A549 (cell line): ENCODE measurements around the gene GPATCH1. TPM values are rescaled to one million over a fixed set of nuclear protein-coding genes. Genes with fewer than 3 reads are reported as not detected.

Experiments
- ATAC-seq, 2 experiments: fragments of 200-7000 bp in 1 of 2; fragments of >200 bp in 1 of 2; cut with Nextera tagmentation in 1 of 2; cut with Tn5 transposase in 1 of 2; 3 replicates each; pipeline versions ENCODE4 v1.8.0 to v1.9.1; 2018 to 2020; ENCODE audit warnings: mild to moderate bottlenecking in 1 of 2, moderate library complexity in 1 of 2
- CTCF ChIA-PET: fragments of 300-600 bp; sonication (Branson Sonifier 250); formaldehyde crosslinking; extraction: SDS; loops from one replicate; lab custom pipeline; 2021; ENCODE audit warnings: antibody characterized with exemption, inconsistent platforms; lab: Yijun Ruan, JAX
- POLR2A ChIA-PET: fragments of 350-600 bp; formaldehyde crosslinking; extraction: SDS; loops from one replicate; lab custom pipeline; 2021; ENCODE audit warnings: antibody characterized with exemption, inconsistent platforms; lab: Yijun Ruan, JAX
- DNase-seq, 2 experiments: peaks; one replicate each; pipeline versions ENCODE4 v3.0.0 to v3.0.0-alpha.2; 2011 to 2016; ENCODE audit warnings: low read depth in 1 of 2, low spot score in 1 of 2
- FAIRE-seq: peaks from 2 replicates; lab custom pipeline; 2011; peaks lifted over from hg19 to GRCh38; lab: Jason Lieb, UNC
- H3K27ac ChIP-seq, 2 experiments: fragments of >200 bp; sonication (Bioruptor Twin); formaldehyde crosslinking; 3 replicates each; pipeline ENCODE4 v1.5.1; 2016 to 2017
- H3K4me1 ChIP-seq: fragments of >200 bp; sonication (Bioruptor Twin); formaldehyde crosslinking; 3 replicates; pipeline ENCODE4 v1.6.1; 2016
- H3K4me2 ChIP-seq: fragments of >200 bp; sonication (Bioruptor Twin); formaldehyde crosslinking; 3 replicates; pipeline ENCODE4 v1.6.1; 2016
- H3K4me3 ChIP-seq: fragments of >200 bp; sonication (Bioruptor Twin); formaldehyde crosslinking; 3 replicates; pipeline ENCODE4 v1.5.1; 2016
- H3K9me3 ChIP-seq: fragments of >200 bp; sonication (Bioruptor Twin); formaldehyde crosslinking; 3 replicates; pipeline ENCODE4 v1.6.1; 2016
- BHLHE40 ChIP-seq: IDR thresholded peaks from 2 replicates; pipeline ENCODE4 v1.6.1; 2012; ENCODE audit warnings: low read depth, low read length, inconsistent platforms
- CBX2 ChIP-seq: fragments of 200-600 bp; sonication (generic); IDR thresholded peaks from 2 replicates; pipeline ENCODE4 v1.6.1; 2016; ENCODE audit warnings: low read depth, mild to moderate bottlenecking, borderline replicate concordance
- CEBPB ChIP-seq, 2 experiments: fragments of >200 bp in 1 of 2; sonication (Bioruptor Twin) in 1 of 2; formaldehyde crosslinking in 1 of 2; IDR thresholded peaks; 2 replicates each; pipeline ENCODE4 v1.6.1; 2012 to 2016
- EHF ChIP-seq: fragments of 250-450 bp; sonication (Bioruptor Pico); IDR thresholded peaks from 2 replicates; pipeline ENCODE4 v1.5.0; 2020; ENCODE audit warnings: mild to moderate bottlenecking
- ESRRA ChIP-seq: fragments of 150-350 bp; IDR thresholded peaks from 2 replicates; pipeline ENCODE4 v1.6.1; 2014; ENCODE audit warnings: mild to moderate bottlenecking, low read length, borderline replicate concordance
- HDAC2 ChIP-seq: fragments of 200-600 bp; sonication (generic); IDR thresholded peaks from 2 replicates; pipeline ENCODE4 v1.6.1; 2016
- HOXA7 ChIP-seq: fragments of 250-450 bp; sonication (Bioruptor Pico); IDR thresholded peaks from 2 replicates; pipeline ENCODE4 v1.5.0; 2020; ENCODE audit warnings: mild to moderate bottlenecking, moderate library complexity
- JUNB ChIP-seq: fragments of >200 bp; sonication (Bioruptor Twin); formaldehyde crosslinking; IDR thresholded peaks from 2 replicates; pipeline ENCODE4 v1.6.1; 2016
- KDM1A ChIP-seq: fragments of 200-600 bp; sonication (generic); IDR thresholded peaks from 2 replicates; pipeline ENCODE4 v1.6.1; 2016; ENCODE audit warnings: low read depth, mild to moderate bottlenecking
- NFE2L2 ChIP-seq: fragments of 150-350 bp; conservative IDR thresholded peaks from 2 replicates; pipeline ENCODE4 v1.6.1; 2014; ENCODE audit warnings: low read length
- PHF8 ChIP-seq: fragments of 200-600 bp; sonication (generic); IDR thresholded peaks from 2 replicates; pipeline ENCODE4 v1.6.1; 2016; ENCODE audit warnings: low read depth, mild to moderate bottlenecking, antibody characterized with exemption, moderate library complexity, borderline replicate concordance
- RAD21 ChIP-seq, 2 experiments: fragments of >200 bp in 1 of 2; sonication (Bioruptor Twin) in 1 of 2; formaldehyde crosslinking in 1 of 2; IDR thresholded peaks in 1 of 2; conservative IDR thresholded peaks in 1 of 2; 2 replicates in 1 of 2; 3 replicates in 1 of 2; pipeline ENCODE4 v1.6.1; 2012 to 2018; ENCODE audit warnings: inconsistent platforms in 1 of 2
- RCOR1 ChIP-seq: fragments of 150-350 bp; IDR thresholded peaks from 2 replicates; pipeline ENCODE4 v1.6.1; 2014; ENCODE audit warnings: antibody characterized with exemption, low read length, low read depth
- SMC3 ChIP-seq: fragments of >200 bp; sonication (Bioruptor Twin); formaldehyde crosslinking; IDR thresholded peaks from 3 replicates; pipeline ENCODE4 v1.6.1; 2018; ENCODE audit warnings: inconsistent platforms
- TFCP2L1 ChIP-seq: fragments of 250-450 bp; sonication (Bioruptor Pico); IDR thresholded peaks from 2 replicates; pipeline ENCODE4 v1.5.0; 2021; ENCODE audit warnings: mild to moderate bottlenecking
- TP53 ChIP-seq: fragments of 250-450 bp; sonication (Bioruptor Pico); IDR thresholded peaks from 2 replicates; pipeline ENCODE4 v1.5.0; 2021; ENCODE audit warnings: mild to moderate bottlenecking, moderate library complexity
- ZC3H11A ChIP-seq: fragments of 450-650 bp; IDR thresholded peaks from 2 replicates; pipeline ENCODE4 v1.6.1; 2014; ENCODE audit warnings: antibody characterized with exemption, mild to moderate bottlenecking
- whole genome bisulfite sequencing: methylation state at CpG from one replicate; pipeline ENCODE4 v1.1.6; 2017; ENCODE audit errors: missing lambda C conversion rate; 5-methylcytosine and 5-hydroxymethylcytosine counted together
- polyA plus RNA-seq, 4 experiments: library from polyadenylated mRNA; depleted of rRNA in 3 of 4; stranded (reverse); fragments of >200 nt; fragmentation: RNase III in 1 of 4; extraction: RNeasy Plus Mini Kit Qiagen cat#74134 plus additional on column Dnase treatment in 1 of 4; gene quantifications; 2 replicates in 3 of 4; 3 replicates in 1 of 4; pipeline ENCODE4 v1.2.3, GENCODE V29; 2011 to 2017
- TF ChIP-seq, protein P1 (sequence below): fragments of >200 bp; sonication (Bioruptor Twin); formaldehyde crosslinking; IDR thresholded peaks from 2 replicates; pipeline ENCODE4 v1.6.1; 2016
- TF ChIP-seq, protein P2 (sequence below): fragments of 450-650 bp; IDR thresholded peaks from 2 replicates; pipeline ENCODE4 v1.6.1; 2014; ENCODE audit warnings: antibody characterized with exemption
- TF ChIP-seq, protein P3 (sequence below): fragments of 200-600 bp; sonication (generic); IDR thresholded peaks from 2 replicates; pipeline ENCODE4 v1.6.1; 2016; ENCODE audit warnings: antibody characterized with exemption, mild to moderate bottlenecking, moderate library complexity
- TF ChIP-seq, protein P4 (sequence below): IDR thresholded peaks from 2 replicates; pipeline ENCODE4 v1.6.1; 2012
- TF ChIP-seq, protein P5 (sequence below): fragments of >200 bp; sonication (Bioruptor Twin); formaldehyde crosslinking; IDR thresholded peaks from 3 replicates; pipeline ENCODE4 v1.5.1; 2016
- TF ChIP-seq, protein P6 (sequence below): IDR thresholded peaks from 2 replicates; pipeline ENCODE4 v1.6.1; 2012

GPATCH1 gene
- polyA plus RNA-seq, 2 of the 4 experiments (the other 2 are of a cell fraction), result 12.1 to 24.2 TPM

DNA sequence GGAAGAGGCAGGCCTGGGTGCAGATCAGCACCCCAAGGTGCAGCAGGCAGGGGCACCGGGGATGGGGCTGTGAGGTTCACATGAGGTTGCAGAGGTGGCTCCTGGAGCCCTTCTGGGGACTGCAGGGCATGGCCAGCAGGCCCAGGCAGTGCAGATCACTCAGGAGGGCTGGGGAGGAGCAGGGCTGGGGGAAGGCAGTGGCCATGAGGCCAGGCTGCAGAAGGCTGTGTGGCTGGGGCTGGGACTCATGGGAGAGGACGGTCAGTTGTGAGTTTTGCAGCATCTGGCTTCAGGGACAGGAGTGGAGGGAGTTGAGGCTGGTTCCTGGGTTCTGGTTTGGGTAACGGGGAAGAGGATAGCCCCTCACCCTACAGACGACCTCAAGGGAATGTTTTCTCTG is 58.2 kb downstream of the GPATCH1 start:
- ChIA-PET POLR2A (no interaction called here), CTCF (interaction anchor here (0.9 to 8.8 kb wide), 6 partner anchors 12 to 45 kb away, joined by 3 to 87 read pairs (median 9); no protein-coding TSS in a partner anchor)
- Histone ChIP-seq H3K27ac (no peak overlapping the region), H3K4me3 (no peak overlapping the region), H3K9me3 (no peaks in the 10 kb centered on the region), H3K4me1 (0 out of 3 replicates have a peak, but pooled peaks cover 2% of the 10 kb centered on the region), H3K4me2 (no peak overlapping the region)
- TF ChIP-seq TFCP2L1, result no peak
- TF ChIP-seq TP53 (CRISPR knock-in tag), result no peak
- no peak for TF ChIP-seq BHLHE40
- TF ChIP-seq, protein P1, sequence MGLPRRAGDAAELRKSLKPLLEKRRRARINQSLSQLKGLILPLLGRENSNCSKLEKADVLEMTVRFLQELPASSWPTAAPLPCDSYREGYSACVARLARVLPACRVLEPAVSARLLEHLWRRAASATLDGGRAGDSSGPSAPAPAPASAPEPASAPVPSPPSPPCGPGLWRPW, result no peak
- no peak for TF ChIP-seq JUNB
- TF ChIP-seq CBX2, result no peak
- TF ChIP-seq, protein P2, sequence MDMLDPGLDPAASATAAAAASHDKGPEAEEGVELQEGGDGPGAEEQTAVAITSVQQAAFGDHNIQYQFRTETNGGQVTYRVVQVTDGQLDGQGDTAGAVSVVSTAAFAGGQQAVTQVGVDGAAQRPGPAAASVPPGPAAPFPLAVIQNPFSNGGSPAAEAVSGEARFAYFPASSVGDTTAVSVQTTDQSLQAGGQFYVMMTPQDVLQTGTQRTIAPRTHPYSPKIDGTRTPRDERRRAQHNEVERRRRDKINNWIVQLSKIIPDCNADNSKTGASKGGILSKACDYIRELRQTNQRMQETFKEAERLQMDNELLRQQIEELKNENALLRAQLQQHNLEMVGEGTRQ, result no peak
- no peak for TF ChIP-seq ESRRA
- TF ChIP-seq HDAC2, result no peak
- no peak for TF ChIP-seq EHF (CRISPR knock-in tag)
- TF ChIP-seq, protein P3, sequence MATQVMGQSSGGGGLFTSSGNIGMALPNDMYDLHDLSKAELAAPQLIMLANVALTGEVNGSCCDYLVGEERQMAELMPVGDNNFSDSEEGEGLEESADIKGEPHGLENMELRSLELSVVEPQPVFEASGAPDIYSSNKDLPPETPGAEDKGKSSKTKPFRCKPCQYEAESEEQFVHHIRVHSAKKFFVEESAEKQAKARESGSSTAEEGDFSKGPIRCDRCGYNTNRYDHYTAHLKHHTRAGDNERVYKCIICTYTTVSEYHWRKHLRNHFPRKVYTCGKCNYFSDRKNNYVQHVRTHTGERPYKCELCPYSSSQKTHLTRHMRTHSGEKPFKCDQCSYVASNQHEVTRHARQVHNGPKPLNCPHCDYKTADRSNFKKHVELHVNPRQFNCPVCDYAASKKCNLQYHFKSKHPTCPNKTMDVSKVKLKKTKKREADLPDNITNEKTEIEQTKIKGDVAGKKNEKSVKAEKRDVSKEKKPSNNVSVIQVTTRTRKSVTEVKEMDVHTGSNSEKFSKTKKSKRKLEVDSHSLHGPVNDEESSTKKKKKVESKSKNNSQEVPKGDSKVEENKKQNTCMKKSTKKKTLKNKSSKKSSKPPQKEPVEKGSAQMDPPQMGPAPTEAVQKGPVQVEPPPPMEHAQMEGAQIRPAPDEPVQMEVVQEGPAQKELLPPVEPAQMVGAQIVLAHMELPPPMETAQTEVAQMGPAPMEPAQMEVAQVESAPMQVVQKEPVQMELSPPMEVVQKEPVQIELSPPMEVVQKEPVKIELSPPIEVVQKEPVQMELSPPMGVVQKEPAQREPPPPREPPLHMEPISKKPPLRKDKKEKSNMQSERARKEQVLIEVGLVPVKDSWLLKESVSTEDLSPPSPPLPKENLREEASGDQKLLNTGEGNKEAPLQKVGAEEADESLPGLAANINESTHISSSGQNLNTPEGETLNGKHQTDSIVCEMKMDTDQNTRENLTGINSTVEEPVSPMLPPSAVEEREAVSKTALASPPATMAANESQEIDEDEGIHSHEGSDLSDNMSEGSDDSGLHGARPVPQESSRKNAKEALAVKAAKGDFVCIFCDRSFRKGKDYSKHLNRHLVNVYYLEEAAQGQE, result no peak
- TF ChIP-seq HOXA7 (CRISPR knock-in tag), result no peak
- TF ChIP-seq, protein P4, sequence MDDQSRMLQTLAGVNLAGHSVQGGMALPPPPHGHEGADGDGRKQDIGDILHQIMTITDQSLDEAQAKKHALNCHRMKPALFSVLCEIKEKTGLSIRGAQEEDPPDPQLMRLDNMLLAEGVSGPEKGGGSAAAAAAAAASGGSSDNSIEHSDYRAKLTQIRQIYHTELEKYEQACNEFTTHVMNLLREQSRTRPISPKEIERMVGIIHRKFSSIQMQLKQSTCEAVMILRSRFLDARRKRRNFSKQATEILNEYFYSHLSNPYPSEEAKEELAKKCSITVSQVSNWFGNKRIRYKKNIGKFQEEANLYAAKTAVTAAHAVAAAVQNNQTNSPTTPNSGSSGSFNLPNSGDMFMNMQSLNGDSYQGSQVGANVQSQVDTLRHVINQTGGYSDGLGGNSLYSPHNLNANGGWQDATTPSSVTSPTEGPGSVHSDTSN, result no peak
- TF ChIP-seq NFE2L2, result no peak
- FAIRE-seq (no peak), DNase-seq (peak in 1 of 2 experiments; percentile 7), ATAC-seq (peak; percentile 42 to 44; a peak in 5 of 6 replicates)
- WGBS, result 52% methylated on average over 4 of the region's 4 CpGs

DNA sequence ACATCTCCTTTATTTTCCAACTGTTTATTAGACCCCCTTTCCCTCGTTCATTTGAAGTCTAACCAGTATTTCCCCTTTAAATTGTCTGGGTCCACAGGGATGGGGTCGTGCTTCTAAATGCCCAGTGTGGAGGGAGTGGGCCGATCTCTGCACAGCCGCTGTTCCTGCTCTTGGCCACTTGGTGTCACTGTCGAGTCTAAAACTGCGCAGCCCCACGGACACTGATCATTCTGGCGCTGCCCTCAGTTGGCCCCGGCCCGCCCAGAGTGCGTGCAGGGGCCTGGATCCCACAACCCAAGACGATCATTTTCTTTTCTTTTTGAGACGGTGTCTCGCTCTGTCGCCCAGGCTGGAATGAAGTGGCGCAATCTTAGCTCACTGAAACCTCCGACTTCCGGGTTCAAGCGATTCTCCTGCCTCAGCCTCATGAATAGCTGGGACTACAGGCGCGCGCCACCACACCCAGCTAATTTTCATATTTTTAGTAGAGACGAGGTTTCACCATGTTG is 63.0 kb downstream of the GPATCH1 start:
- peak overlapping the region; percentile 14 to 62; a peak in 4 of 6 replicates for H3K27ac ChIP-seq
- ChIA-PET POLR2A (interaction anchor here (0.6 to 1.6 kb wide), 2 partner anchors 17 to 33 kb away, joined by 5 to 9 read pairs; no protein-coding TSS in a partner anchor), CTCF (interaction anchor here (0.7 to 10.2 kb wide), 54 partner anchors 9 to 641 kb away, joined by 3 to 162 read pairs (median 5); partner anchors contain the start of genes CEBPG, SLC7A10 and WDR88)
- H3K9me3 ChIP-seq, result no peaks in the 10 kb centered on the region
- TF ChIP-seq NFE2L2 (no peak), RAD21 (conservative IDR thresholded peaks at IDR 0.05 in 1 of 2, IDR thresholded peaks at IDR 0.05 in 1 of 2) (peak; percentile 97), SMC3 (peak; percentile 93), CEBPB (IDR thresholded peaks at IDR 0.05) (peak in 1 of 2 experiments; percentile 70; a peak in 1 of 4 replicates), TP53 (CRISPR knock-in tag) (no peak), PHF8 (no peak), KDM1A (no peak), RCOR1 (no peak), ZC3H11A (no peak)
- TF ChIP-seq, protein P5, sequence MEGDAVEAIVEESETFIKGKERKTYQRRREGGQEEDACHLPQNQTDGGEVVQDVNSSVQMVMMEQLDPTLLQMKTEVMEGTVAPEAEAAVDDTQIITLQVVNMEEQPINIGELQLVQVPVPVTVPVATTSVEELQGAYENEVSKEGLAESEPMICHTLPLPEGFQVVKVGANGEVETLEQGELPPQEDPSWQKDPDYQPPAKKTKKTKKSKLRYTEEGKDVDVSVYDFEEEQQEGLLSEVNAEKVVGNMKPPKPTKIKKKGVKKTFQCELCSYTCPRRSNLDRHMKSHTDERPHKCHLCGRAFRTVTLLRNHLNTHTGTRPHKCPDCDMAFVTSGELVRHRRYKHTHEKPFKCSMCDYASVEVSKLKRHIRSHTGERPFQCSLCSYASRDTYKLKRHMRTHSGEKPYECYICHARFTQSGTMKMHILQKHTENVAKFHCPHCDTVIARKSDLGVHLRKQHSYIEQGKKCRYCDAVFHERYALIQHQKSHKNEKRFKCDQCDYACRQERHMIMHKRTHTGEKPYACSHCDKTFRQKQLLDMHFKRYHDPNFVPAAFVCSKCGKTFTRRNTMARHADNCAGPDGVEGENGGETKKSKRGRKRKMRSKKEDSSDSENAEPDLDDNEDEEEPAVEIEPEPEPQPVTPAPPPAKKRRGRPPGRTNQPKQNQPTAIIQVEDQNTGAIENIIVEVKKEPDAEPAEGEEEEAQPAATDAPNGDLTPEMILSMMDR, result peak; percentile 99
- TF ChIP-seq, protein P6, sequence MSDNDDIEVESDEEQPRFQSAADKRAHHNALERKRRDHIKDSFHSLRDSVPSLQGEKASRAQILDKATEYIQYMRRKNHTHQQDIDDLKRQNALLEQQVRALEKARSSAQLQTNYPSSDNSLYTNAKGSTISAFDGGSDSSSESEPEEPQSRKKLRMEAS, result peak; percentile 48; the same call in 1 of the 2 replicates
- 22% methylated on average over 23 of the region's 23 CpGs for WGBS
- DNase-seq (peak; percentile 83 to 98), ATAC-seq (peak; percentile 91 to 97), FAIRE-seq (peak; percentile 100)
- H3K4me3 ChIP-seq, result no peak overlapping the region
- H3K4me2 ChIP-seq, result peak overlapping the region; percentile 52
- no peaks in the 10 kb centered on the region for H3K4me1 ChIP-seq
